A549 (cell line): ENCODE data around the gene LRCH2.
"Not testable (repeated sequence)": the region's sequence is repeated elsewhere in the genome, so short reads cannot be mapped to it uniquely, and the experiment has no call there.

Experiments
- EP300 ChIP-seq, 2 experiments: fragments of >200 bp; sonication (Bioruptor Twin); formaldehyde crosslinking; IDR thresholded peaks; 2 replicates in 1 of 2; 3 replicates in 1 of 2; pipeline ENCODE4 v1.6.1; 2016 to 2017
- HOXB13 ChIP-seq: fragments of 250-450 bp; sonication (Bioruptor Pico); IDR thresholded peaks from 2 replicates; pipeline ENCODE4 v1.5.0; 2020; ENCODE audit warnings: low read depth, mild to moderate bottlenecking, moderate library complexity
- JUN ChIP-seq, 2 experiments: fragments of >200 bp; sonication (Bioruptor Twin); formaldehyde crosslinking; IDR thresholded peaks; 2 replicates in 1 of 2; 3 replicates in 1 of 2; pipeline ENCODE4 v1.6.1; 2016 to 2017
- POLR2A ChIP-seq: IDR thresholded peaks from 2 replicates; pipeline ENCODE4 v1.6.1; 2012; ENCODE audit warnings: mild to moderate bottlenecking, low read length
- RAD21 ChIP-seq, 2 experiments: fragments of >200 bp in 1 of 2; sonication (Bioruptor Twin) in 1 of 2; formaldehyde crosslinking in 1 of 2; IDR thresholded peaks in 1 of 2; conservative IDR thresholded peaks in 1 of 2; 2 replicates in 1 of 2; 3 replicates in 1 of 2; pipeline ENCODE4 v1.6.1; 2012 to 2018; ENCODE audit warnings: inconsistent platforms in 1 of 2
- SMC3 ChIP-seq: fragments of >200 bp; sonication (Bioruptor Twin); formaldehyde crosslinking; IDR thresholded peaks from 3 replicates; pipeline ENCODE4 v1.6.1; 2018; ENCODE audit warnings: inconsistent platforms
- TP53 ChIP-seq: fragments of 250-450 bp; sonication (Bioruptor Pico); IDR thresholded peaks from 2 replicates; pipeline ENCODE4 v1.5.0; 2021; ENCODE audit warnings: mild to moderate bottlenecking, moderate library complexity
- TF ChIP-seq, protein P1 (sequence below): fragments of >200 bp; sonication (Bioruptor Twin); formaldehyde crosslinking; IDR thresholded peaks from 3 replicates; pipeline ENCODE4 v1.5.1; 2016
- TF ChIP-seq, protein P2 (sequence below): fragments of >200 bp; sonication (Bioruptor Twin); formaldehyde crosslinking; IDR thresholded peaks from 2 replicates; pipeline ENCODE4 v1.6.1; 2016
- TF ChIP-seq, protein P3 (sequence below): IDR thresholded peaks from 2 replicates; pipeline ENCODE4 v1.6.1; 2012

DNA sequence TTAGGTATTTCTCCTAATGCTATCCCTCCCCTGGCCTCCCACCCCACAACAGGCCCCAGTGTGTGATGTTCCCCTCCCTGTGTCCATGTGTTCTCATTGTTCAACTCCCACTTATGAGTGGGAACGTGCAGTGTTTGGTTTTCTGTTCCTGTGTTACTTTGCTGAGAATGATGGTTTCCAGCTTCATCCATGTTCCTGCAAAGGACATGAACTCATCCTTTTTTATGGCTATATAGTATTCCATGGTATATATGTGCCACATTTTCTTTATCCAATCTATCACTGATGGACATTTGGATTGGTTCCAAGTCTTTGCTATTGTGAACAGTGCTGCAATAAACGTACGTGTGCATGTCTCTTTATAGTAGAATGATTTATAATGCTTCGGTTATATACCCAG, 16.6 kb downstream of the LRCH2 start:
- TF ChIP-seq HOXB13 (CRISPR knock-in tag); RAD21 (conservative IDR thresholded peaks at IDR 0.05 in 1 of 2, IDR thresholded peaks at IDR 0.05 in 1 of 2); EP300 (IDR thresholded peaks at IDR 0.05); JUN (IDR thresholded peaks at IDR 0.05); POLR2A; SMC3; TP53 (CRISPR knock-in tag): not testable (repeated sequence)
- TF ChIP-seq, protein P1, sequence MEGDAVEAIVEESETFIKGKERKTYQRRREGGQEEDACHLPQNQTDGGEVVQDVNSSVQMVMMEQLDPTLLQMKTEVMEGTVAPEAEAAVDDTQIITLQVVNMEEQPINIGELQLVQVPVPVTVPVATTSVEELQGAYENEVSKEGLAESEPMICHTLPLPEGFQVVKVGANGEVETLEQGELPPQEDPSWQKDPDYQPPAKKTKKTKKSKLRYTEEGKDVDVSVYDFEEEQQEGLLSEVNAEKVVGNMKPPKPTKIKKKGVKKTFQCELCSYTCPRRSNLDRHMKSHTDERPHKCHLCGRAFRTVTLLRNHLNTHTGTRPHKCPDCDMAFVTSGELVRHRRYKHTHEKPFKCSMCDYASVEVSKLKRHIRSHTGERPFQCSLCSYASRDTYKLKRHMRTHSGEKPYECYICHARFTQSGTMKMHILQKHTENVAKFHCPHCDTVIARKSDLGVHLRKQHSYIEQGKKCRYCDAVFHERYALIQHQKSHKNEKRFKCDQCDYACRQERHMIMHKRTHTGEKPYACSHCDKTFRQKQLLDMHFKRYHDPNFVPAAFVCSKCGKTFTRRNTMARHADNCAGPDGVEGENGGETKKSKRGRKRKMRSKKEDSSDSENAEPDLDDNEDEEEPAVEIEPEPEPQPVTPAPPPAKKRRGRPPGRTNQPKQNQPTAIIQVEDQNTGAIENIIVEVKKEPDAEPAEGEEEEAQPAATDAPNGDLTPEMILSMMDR = not testable (repeated sequence)
- TF ChIP-seq, protein P2, sequence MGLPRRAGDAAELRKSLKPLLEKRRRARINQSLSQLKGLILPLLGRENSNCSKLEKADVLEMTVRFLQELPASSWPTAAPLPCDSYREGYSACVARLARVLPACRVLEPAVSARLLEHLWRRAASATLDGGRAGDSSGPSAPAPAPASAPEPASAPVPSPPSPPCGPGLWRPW = not testable (repeated sequence)
- TF ChIP-seq, protein P3, sequence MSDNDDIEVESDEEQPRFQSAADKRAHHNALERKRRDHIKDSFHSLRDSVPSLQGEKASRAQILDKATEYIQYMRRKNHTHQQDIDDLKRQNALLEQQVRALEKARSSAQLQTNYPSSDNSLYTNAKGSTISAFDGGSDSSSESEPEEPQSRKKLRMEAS = not testable (repeated sequence)
